OCI-LY7 (cell line): ENCODE results near the gene GPBAR1.

Experiments used
- EZH2phosphoT487 ChIP-seq: fragments of 200-600 bp; sonication (generic); IDR thresholded peaks from 2 replicates; pipeline ENCODE4 v1.6.1; 2018; ENCODE audit warnings: low read depth, borderline replicate concordance, mild to moderate bottlenecking, mixed run types, antibody characterized with exemption, low read length, moderate library complexity, mixed read lengths
- TF ChIP-seq, protein P1 (sequence below): fragments of 200-600 bp; sonication (generic); conservative IDR thresholded peaks from 2 replicates; pipeline ENCODE4 v1.5.1; 2014; ENCODE audit warnings: mild to moderate bottlenecking, antibody characterized with exemption, low read length, moderate library complexity, mixed read lengths

DNA sequence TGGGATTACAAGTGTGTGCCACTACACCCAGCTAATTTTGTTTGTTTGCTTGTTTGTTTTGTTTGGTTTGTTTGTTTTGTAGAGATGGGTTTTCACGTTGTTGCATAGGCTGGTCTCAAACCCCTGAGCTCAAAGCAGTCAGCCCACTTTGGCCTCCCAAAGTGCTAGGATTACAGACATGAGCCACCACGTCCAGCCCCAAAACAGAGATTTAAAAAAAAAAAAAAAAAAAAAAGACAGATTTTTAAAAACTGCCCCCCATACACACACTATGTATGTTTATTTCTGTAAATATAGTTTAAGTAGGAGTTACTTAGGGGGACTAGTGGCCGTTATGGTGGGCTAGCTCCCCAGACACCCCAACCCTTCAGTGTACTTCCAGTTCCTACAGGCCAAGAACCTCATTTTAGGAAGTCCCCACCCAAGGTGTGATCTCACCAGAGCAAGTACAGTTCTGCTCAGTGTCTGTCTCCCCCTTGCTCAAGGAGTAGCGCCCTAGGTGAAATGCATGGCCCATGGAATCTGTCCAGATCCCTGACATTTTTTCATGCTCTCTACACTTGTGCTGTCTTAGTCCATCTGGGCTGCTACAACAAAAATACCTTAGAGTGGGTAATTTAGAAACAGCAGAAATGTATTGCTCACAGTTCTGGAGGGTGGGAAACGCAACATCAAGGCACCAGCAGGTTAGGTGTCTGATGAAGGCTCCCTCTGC, 33.1 kb downstream of the GPBAR1 start:
- TF ChIP-seq, protein P1, sequence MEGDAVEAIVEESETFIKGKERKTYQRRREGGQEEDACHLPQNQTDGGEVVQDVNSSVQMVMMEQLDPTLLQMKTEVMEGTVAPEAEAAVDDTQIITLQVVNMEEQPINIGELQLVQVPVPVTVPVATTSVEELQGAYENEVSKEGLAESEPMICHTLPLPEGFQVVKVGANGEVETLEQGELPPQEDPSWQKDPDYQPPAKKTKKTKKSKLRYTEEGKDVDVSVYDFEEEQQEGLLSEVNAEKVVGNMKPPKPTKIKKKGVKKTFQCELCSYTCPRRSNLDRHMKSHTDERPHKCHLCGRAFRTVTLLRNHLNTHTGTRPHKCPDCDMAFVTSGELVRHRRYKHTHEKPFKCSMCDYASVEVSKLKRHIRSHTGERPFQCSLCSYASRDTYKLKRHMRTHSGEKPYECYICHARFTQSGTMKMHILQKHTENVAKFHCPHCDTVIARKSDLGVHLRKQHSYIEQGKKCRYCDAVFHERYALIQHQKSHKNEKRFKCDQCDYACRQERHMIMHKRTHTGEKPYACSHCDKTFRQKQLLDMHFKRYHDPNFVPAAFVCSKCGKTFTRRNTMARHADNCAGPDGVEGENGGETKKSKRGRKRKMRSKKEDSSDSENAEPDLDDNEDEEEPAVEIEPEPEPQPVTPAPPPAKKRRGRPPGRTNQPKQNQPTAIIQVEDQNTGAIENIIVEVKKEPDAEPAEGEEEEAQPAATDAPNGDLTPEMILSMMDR: no peak
- TF ChIP-seq EZH2phosphoT487: no peak
